RCC 7860 (cell line): ENCODE results near the gene RNF17.
"Not testable (repeated sequence)": the region's sequence is repeated elsewhere in the genome, so short reads cannot be mapped to it uniquely, and the experiment has no call there.

Experiments
- DNase-seq: peaks from one replicate; pipeline ENCODE4 v3.0.0-alpha.2; 2015; ENCODE audit warnings: low spot score
- FAIRE-seq: peaks from 2 replicates; lab custom pipeline; 2012; peaks lifted over from hg19 to GRCh38; lab: Jason Lieb, UNC

Gene RNF17

GRCh38 chr13:24763596-24764275 lies at the start of gene RNF17:
Gene RNF17 (plus strand): TSS chr13:24764169. CDS start chr13:24764204, 35 bp downstream.
- no peak for FAIRE-seq
- no peak for DNase-seq

- no peak for FAIRE-seq
- no peak for DNase-seq
Measured at GRCh38 chr13:24716011-24716410, 48.0 kb upstream of the RNF17 start.

GRCh38 chr13:24716446-24716845 lies 47.5 kb upstream of the RNF17 start:
- DNase-seq (no peak), FAIRE-seq (no peak)

- DNase-seq: no peak
- FAIRE-seq: no peak
Measured at GRCh38 chr13:24717217-24717616, 46.8 kb upstream of the RNF17 start.

- DNase-seq (no peak), FAIRE-seq (no peak)
Measured at GRCh38 chr13:24718192-24718965, 45.6 kb upstream of the RNF17 start.

GRCh38 chr13:24719139-24719538 lies 44.8 kb upstream of the RNF17 start:
- DNase-seq: no peak
- no peak for FAIRE-seq

GRCh38 chr13:24723206-24723605 lies 40.8 kb upstream of the RNF17 start:
- no peak for DNase-seq
- no peak for FAIRE-seq

GRCh38 chr13:24724714-24725113 lies 39.3 kb upstream of the RNF17 start:
- FAIRE-seq (no peak), DNase-seq (no peak)

- DNase-seq (no peak), FAIRE-seq (no peak)
Measured at GRCh38 chr13:24725379-24725778, 38.6 kb upstream of the RNF17 start.

GRCh38 chr13:24727731-24728601 lies 36.0 kb upstream of the RNF17 start:
- peak; percentile 41 for DNase-seq

GRCh38 chr13:24730873-24731567 lies 32.9 kb upstream of the RNF17 start:
- DNase-seq, FAIRE-seq: not testable (repeated sequence)

More at GRCh38 chr13:24727731-24728601, 36.0 kb upstream of the RNF17 start:
- no peak for FAIRE-seq

GRCh38 chr13:24734950-24735349 lies 29.0 kb upstream of the RNF17 start:
- DNase-seq (no peak), FAIRE-seq (no peak)

GRCh38 chr13:24737042-24737441 lies 26.9 kb upstream of the RNF17 start:
- no peak for DNase-seq
- FAIRE-seq: no peak

- DNase-seq (no peak), FAIRE-seq (no peak)
Measured at GRCh38 chr13:24738366-24738847, 25.6 kb upstream of the RNF17 start.

- no peak for DNase-seq
- no peak for FAIRE-seq
Measured at GRCh38 chr13:24740014-24740890, 23.7 kb upstream of the RNF17 start.

GRCh38 chr13:24741016-24741662 lies 22.8 kb upstream of the RNF17 start:
- no peak for FAIRE-seq

GRCh38 chr13:24741791-24742190 lies 22.2 kb upstream of the RNF17 start:
- no peak for DNase-seq
- FAIRE-seq: no peak

More at GRCh38 chr13:24741016-24741662, 22.8 kb upstream of the RNF17 start:
- DNase-seq: no peak

- FAIRE-seq: no peak
Measured at GRCh38 chr13:24742294-24742693, 21.7 kb upstream of the RNF17 start.

GRCh38 chr13:24742977-24743376 lies 21.0 kb upstream of the RNF17 start:
- FAIRE-seq: no peak
- no peak for DNase-seq

More at GRCh38 chr13:24742294-24742693, 21.7 kb upstream of the RNF17 start:
- no peak for DNase-seq
